Measurements from ENCODE around the gene PARD6B.
"Not testable (repeated sequence)": the region's sequence is repeated elsewhere in the genome, so short reads cannot be mapped to it uniquely, and the experiment has no call there.

DNA sequence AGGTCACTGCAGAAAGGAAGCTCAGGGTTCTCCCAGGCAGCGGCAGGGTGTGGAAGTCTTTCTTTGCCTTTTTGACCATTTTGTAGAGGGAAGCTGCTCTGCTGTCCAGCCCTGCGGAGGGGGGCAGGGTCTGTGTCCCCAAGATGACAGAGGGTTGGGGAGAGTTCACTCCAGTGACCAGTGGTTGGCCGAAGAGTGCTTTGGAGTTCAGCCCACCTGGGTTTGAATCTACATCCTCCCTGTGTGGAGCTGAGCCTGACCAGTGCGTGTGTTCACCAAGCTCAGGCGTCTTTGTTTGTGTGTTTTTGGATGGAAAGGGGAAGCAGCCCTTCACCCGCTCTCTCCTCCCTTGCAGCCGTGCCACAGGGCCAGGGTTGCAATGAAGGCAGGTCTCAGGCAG lies 37.6 kb downstream of the PARD6B start:
- not testable (repeated sequence) for TF ChIP-seq POLR2A, EP300, POLR2AphosphoS5 (IDR thresholded peaks at IDR 0.05)
- TF ChIP-seq, protein P1, sequence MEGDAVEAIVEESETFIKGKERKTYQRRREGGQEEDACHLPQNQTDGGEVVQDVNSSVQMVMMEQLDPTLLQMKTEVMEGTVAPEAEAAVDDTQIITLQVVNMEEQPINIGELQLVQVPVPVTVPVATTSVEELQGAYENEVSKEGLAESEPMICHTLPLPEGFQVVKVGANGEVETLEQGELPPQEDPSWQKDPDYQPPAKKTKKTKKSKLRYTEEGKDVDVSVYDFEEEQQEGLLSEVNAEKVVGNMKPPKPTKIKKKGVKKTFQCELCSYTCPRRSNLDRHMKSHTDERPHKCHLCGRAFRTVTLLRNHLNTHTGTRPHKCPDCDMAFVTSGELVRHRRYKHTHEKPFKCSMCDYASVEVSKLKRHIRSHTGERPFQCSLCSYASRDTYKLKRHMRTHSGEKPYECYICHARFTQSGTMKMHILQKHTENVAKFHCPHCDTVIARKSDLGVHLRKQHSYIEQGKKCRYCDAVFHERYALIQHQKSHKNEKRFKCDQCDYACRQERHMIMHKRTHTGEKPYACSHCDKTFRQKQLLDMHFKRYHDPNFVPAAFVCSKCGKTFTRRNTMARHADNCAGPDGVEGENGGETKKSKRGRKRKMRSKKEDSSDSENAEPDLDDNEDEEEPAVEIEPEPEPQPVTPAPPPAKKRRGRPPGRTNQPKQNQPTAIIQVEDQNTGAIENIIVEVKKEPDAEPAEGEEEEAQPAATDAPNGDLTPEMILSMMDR (IDR thresholded peaks at IDR 0.05): not testable (repeated sequence)

All from sigmoid colon (tissue), 4 donors.